ENCODE data around the gene CEP44.

CEP44 gene

GRCh38 chr4:174314274-174314673 is 30.6 kb downstream of the CEP44 start:
- Histone ChIP-seq H3K9ac (ENCODE audit: low read length) (no peak overlapping the region), H3K36me3 (ENCODE audit: control insufficient read depth, insufficient read depth, low read length) (peaks cover 2% of the 10 kb centered on the region), H3K4me3 (ENCODE audit: low read length) (no peak overlapping the region), H3K27ac (ENCODE audit: low read depth, low read length) (no peak overlapping the region), H3K4me1 (ENCODE audit: control insufficient read depth, insufficient read depth, low read length) (peaks cover 3% of the 10 kb centered on the region), H3K27me3 (ENCODE audit: control insufficient read depth, insufficient read depth, low read length) (no peaks in the 10 kb centered on the region)

GRCh38 chr4:174314770-174315169 is 31.1 kb downstream of the CEP44 start:
- peaks cover 2% of the 10 kb centered on the region for H3K36me3 ChIP-seq (ENCODE audit: control insufficient read depth, insufficient read depth, low read length)
- peaks cover 3% of the 10 kb centered on the region for H3K4me1 ChIP-seq (ENCODE audit: control insufficient read depth, insufficient read depth, low read length)
- H3K9ac ChIP-seq (ENCODE audit: low read length), result no peak overlapping the region
- H3K27ac ChIP-seq (ENCODE audit: low read depth, low read length), result no peak overlapping the region
- no peak overlapping the region for H3K4me3 ChIP-seq (ENCODE audit: low read length)
- H3K27me3 ChIP-seq (ENCODE audit: control insufficient read depth, insufficient read depth, low read length), result no peaks in the 10 kb centered on the region

DNA sequence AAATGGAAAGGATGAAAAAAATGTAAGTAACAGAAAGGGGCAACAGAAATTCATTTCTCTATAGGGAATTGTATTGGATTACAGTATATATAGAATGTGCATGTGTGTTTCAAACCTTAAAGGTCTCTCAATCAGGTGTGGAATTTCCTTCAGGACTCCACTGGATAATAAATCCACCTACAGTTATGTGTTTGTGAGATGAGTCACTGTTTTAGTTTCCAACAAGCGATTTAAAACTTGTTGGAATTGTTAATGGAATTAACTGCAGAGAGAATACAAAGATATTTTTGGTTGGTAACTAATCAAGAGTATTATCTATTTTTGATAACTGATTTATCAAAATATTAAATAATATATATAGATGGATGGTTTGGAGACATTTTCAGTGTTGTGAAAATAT is 32.8 kb downstream of the CEP44 start:
- Histone ChIP-seq H3K36me3 (ENCODE audit: control insufficient read depth, insufficient read depth, low read length) (peaks cover 2% of the 10 kb centered on the region), H3K27ac (ENCODE audit: low read depth, low read length) (no peak overlapping the region), H3K4me3 (ENCODE audit: low read length) (no peak overlapping the region), H3K27me3 (ENCODE audit: control insufficient read depth, insufficient read depth, low read length) (no peaks in the 10 kb centered on the region), H3K9ac (ENCODE audit: low read length) (no peak overlapping the region), H3K4me1 (ENCODE audit: control insufficient read depth, insufficient read depth, low read length) (peaks cover 3% of the 10 kb centered on the region)

DNA sequence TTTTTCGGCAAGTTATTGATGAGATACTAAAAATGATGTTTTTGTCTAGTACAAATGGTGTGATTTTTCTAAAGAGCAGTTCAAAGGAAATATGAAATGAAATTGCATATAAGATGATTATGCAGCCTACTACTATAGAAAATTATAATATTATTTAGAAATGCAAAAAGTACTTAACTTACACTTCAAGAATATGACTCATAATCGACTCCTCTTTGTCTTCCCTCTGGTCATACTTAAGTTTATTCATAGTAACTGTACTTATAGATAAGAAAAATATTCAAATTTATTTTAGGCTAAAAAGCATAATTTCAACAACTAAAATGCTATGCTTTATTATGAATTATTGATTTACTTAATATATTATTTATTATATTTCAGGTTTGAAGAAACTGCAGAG is 33.2 kb downstream of the CEP44 start:
- Histone ChIP-seq H3K27ac (ENCODE audit: low read depth, low read length) (no peak overlapping the region), H3K36me3 (ENCODE audit: control insufficient read depth, insufficient read depth, low read length) (peaks cover 2% of the 10 kb centered on the region), H3K4me3 (ENCODE audit: low read length) (no peak overlapping the region), H3K27me3 (ENCODE audit: control insufficient read depth, insufficient read depth, low read length) (no peaks in the 10 kb centered on the region), H3K4me1 (ENCODE audit: control insufficient read depth, insufficient read depth, low read length) (peaks cover 3% of the 10 kb centered on the region), H3K9ac (ENCODE audit: low read length) (no peak overlapping the region)

DNA sequence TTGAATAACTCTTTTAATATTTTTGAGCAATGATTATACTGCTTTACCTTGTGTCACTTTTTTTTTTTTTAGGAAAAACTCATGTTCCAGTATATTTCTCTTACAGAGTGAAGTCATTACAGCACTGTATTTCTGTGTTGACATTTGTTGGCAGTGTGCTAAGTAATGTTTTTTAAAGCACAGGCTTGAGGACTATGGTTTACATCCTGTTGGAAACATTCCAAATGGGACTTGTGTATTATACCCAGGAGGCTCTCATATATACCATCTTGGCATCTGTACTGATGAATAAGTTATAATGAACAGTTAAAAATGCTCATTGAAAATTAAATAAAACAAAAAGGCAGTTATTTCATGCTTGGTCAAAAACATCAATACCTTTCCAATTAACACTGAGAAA is 33.8 kb downstream of the CEP44 start:
- Histone ChIP-seq H3K27me3 (ENCODE audit: control insufficient read depth, insufficient read depth, low read length) (no peaks in the 10 kb centered on the region), H3K27ac (ENCODE audit: low read depth, low read length) (no peak overlapping the region), H3K4me1 (ENCODE audit: control insufficient read depth, insufficient read depth, low read length) (peaks cover 3% of the 10 kb centered on the region), H3K9ac (ENCODE audit: low read length) (no peak overlapping the region), H3K36me3 (ENCODE audit: control insufficient read depth, insufficient read depth, low read length) (peaks cover 2% of the 10 kb centered on the region), H3K4me3 (ENCODE audit: low read length) (no peak overlapping the region)

DNA sequence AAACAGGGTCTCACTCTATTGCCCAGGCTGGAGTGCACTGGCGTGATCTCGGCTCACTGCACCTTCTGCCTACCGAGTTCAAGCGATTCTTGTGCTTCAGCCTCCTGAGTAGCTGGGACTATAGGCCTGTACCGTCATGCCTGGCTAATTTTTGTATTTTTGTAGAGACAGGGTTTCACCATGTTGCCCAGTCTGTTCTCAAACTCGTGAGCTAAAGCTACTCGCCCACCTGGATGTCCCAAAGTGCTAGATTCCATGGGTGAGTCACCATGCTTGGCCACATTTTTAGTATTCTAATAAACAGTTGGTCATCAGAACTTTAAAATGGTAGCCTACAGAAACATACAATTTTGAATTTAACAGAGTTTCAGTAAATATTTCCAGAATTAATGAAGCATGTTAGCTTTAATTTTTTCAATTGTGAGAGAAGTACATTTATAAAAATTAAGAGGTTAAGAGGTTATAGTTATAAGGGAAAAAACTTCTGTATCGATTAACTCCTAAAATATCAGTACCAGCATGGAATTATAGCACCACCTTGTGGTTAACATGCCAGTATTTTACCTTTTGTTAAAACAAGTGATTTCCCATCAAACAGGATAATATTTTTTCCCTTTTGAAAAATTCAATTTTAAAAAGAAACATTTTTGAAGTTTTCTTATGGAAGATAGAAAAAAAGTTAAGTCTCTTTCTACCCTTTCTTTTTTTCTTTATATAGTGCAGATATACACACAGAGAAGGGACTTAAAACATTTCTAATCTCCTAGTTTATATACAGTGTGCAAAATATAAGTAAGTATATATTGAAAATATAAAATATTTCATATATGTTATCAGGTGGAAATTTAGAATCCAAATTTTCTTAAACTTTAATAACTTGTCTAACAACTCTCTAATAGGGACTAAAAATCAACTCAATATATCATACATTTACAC is 35.4 kb downstream of the CEP44 start:
- H3K27ac ChIP-seq (ENCODE audit: low read depth, low read length), result no peak overlapping the region
- no peak overlapping the region for H3K4me3 ChIP-seq (ENCODE audit: low read length)
- no peak overlapping the region for H3K9ac ChIP-seq (ENCODE audit: low read length)
- peaks cover 3% of the 10 kb centered on the region for H3K4me1 ChIP-seq (ENCODE audit: control insufficient read depth, insufficient read depth, low read length)
- H3K36me3 ChIP-seq (ENCODE audit: control insufficient read depth, insufficient read depth, low read length), result peaks cover 2% of the 10 kb centered on the region
- H3K27me3 ChIP-seq (ENCODE audit: control insufficient read depth, insufficient read depth, low read length), result no peaks in the 10 kb centered on the region

GRCh38 chr4:174320494-174321199 is 36.9 kb downstream of the CEP44 start:
- no peak overlapping the region for H3K27ac ChIP-seq (ENCODE audit: low read depth, low read length)
- no peaks in the 10 kb centered on the region for H3K27me3 ChIP-seq (ENCODE audit: control insufficient read depth, insufficient read depth, low read length)
- H3K9ac ChIP-seq (ENCODE audit: low read length), result no peak overlapping the region
- H3K36me3 ChIP-seq (ENCODE audit: control insufficient read depth, insufficient read depth, low read length), result peaks cover 2% of the 10 kb centered on the region
- no peak overlapping the region for H3K4me3 ChIP-seq (ENCODE audit: low read length)
- peaks cover 3% of the 10 kb centered on the region for H3K4me1 ChIP-seq (ENCODE audit: control insufficient read depth, insufficient read depth, low read length)

DNA sequence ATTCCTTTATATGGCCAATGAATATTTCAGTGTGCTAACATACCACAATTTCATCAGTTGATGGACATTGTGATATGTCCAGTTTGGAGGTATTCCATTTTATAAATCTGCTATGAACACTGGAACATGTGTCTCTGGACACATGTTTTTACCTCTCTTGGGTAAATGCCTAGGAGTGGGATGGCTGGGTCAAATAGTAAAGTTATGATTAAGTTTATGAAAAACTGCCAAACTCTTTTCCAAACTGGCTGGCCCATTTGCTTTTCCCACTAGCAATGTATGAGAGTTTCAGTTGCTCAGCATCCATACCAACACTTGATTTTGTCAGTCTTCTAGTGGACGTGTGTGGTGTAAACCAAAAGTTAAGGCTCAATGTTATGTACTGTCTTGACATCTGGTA is 40.5 kb downstream of the CEP44 start:
- no peaks in the 10 kb centered on the region for H3K4me1 ChIP-seq (ENCODE audit: control insufficient read depth, insufficient read depth, low read length)
- H3K4me3 ChIP-seq (ENCODE audit: low read length), result no peak overlapping the region
- no peaks in the 10 kb centered on the region for H3K36me3 ChIP-seq (ENCODE audit: control insufficient read depth, insufficient read depth, low read length)
- H3K27me3 ChIP-seq (ENCODE audit: control insufficient read depth, insufficient read depth, low read length), result no peaks in the 10 kb centered on the region
- no peak overlapping the region for H3K27ac ChIP-seq (ENCODE audit: low read depth, low read length)
- H3K9ac ChIP-seq (ENCODE audit: low read length), result no peak overlapping the region

- Histone ChIP-seq H3K36me3 (ENCODE audit: control insufficient read depth, insufficient read depth, low read length) (no peaks in the 10 kb centered on the region), H3K27ac (ENCODE audit: low read depth, low read length) (no peak overlapping the region), H3K4me1 (ENCODE audit: control insufficient read depth, insufficient read depth, low read length) (no peaks in the 10 kb centered on the region), H3K27me3 (ENCODE audit: control insufficient read depth, insufficient read depth, low read length) (no peaks in the 10 kb centered on the region), H3K4me3 (ENCODE audit: low read length) (no peak overlapping the region), H3K9ac (ENCODE audit: low read length) (no peak overlapping the region)
Measured at GRCh38 chr4:174324725-174325124, 41.0 kb downstream of the CEP44 start.

DNA sequence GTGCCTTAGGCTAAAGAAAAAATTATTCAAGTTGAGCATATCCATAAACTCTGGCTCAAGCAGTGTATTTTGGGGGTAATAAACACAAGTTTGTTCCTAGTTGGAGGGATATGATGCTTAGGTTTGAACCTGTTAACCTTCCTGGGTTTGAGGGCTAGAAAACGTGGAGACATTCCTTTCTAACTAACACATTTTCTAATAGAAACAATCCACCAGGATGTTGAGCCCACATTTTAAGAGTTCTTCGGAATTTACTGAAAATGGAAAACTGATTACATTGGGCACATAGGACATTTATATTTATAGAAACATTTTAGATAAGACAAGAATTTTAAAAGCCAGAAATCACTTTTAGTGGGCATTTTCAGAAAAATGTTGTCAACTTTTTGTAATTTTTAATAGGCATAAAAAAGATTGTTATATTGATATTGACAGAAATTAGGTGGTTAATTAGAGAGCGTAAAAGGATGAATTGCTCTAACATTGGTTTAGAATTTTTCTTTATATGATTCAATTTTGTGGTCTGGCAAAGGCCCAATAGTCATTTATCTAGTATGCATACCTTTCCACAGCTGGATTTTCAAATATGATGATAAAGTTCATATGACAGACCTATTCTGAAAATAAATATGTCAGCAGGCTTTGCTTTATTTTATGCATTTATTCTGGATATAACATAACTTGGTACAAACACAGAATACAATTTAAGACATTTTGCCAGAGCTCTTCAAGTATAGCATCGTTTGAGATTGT is 49.2 kb downstream of the CEP44 start:
- Histone ChIP-seq H3K4me1 (ENCODE audit: control insufficient read depth, insufficient read depth, low read length) (no peaks in the 10 kb centered on the region), H3K27me3 (ENCODE audit: control insufficient read depth, insufficient read depth, low read length) (no peaks in the 10 kb centered on the region), H3K4me3 (ENCODE audit: low read length) (no peak overlapping the region), H3K36me3 (ENCODE audit: control insufficient read depth, insufficient read depth, low read length) (no peaks in the 10 kb centered on the region), H3K27ac (ENCODE audit: low read depth, low read length) (no peak overlapping the region), H3K9ac (ENCODE audit: low read length) (no peak overlapping the region)

- Histone ChIP-seq H3K27me3 (ENCODE audit: control insufficient read depth, insufficient read depth, low read length) (no peaks in the 10 kb centered on the region), H3K4me1 (ENCODE audit: control insufficient read depth, insufficient read depth, low read length) (no peaks in the 10 kb centered on the region), H3K4me3 (ENCODE audit: low read length) (no peak overlapping the region), H3K27ac (ENCODE audit: low read depth, low read length) (no peak overlapping the region), H3K9ac (ENCODE audit: low read length) (no peak overlapping the region), H3K36me3 (ENCODE audit: control insufficient read depth, insufficient read depth, low read length) (no peaks in the 10 kb centered on the region)
Measured at GRCh38 chr4:174334628-174335027, 50.9 kb downstream of the CEP44 start.

DNA sequence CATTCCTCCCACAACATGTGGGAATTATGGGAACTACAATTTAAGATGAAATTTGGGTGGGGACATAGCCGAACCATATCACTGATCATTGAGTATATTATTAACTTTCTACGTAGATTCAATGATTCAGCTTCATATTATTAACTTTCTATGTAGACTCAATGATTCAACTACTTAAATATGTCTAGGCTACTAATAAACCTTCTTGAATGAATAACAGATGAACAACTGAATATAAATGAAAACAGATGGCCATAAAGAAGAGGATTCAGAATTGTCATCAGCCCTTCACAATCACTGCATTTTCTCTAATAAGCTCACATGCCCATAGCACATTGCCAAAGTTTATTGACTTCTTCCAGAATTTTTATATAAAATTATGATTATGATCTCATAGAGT is 57.0 kb downstream of the CEP44 start:
- no peak overlapping the region for H3K27ac ChIP-seq (ENCODE audit: low read depth, low read length)
- no peaks in the 10 kb centered on the region for H3K4me1 ChIP-seq (ENCODE audit: control insufficient read depth, insufficient read depth, low read length)
- H3K27me3 ChIP-seq (ENCODE audit: control insufficient read depth, insufficient read depth, low read length), result no peaks in the 10 kb centered on the region
- no peaks in the 10 kb centered on the region for H3K36me3 ChIP-seq (ENCODE audit: control insufficient read depth, insufficient read depth, low read length)
- no peak overlapping the region for H3K9ac ChIP-seq (ENCODE audit: low read length)
- no peak overlapping the region for H3K4me3 ChIP-seq (ENCODE audit: low read length)
